NCI-H187 (cell line): ENCODE measurements around the gene IFRD2.
A peak's percentile ranks its signal among the peaks of the same experiment; 100 is the strongest.
"Not testable (repeated sequence)": the region's sequence is repeated elsewhere in the genome, so short reads cannot be mapped to it uniquely, and the experiment has no call there.

Source experiments
- DNase-seq, 2 experiments: peaks; one replicate each; lab custom pipeline; 2025; lab: John Stamatoyannopoulos, UW

The IFRD2 gene

DNA sequence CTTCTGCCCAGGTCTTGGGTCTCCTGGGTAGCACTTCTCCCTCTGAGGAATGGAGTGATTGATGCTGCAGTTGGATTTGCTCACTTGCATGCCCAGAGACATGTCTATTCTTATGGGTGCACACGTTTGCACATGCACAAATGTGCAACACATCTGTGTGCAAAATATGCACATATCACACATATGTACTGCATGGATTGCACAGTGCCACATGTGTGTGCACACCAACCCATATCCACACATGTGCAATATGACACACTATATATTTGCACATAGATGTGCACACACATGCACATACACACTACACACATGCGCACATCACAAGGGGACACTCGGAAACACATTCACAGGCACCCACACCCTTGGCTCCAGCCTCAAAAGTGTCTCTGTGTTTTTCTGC, 24.0 kb downstream of the IFRD2 start:
- no peak for DNase-seq

DNA sequence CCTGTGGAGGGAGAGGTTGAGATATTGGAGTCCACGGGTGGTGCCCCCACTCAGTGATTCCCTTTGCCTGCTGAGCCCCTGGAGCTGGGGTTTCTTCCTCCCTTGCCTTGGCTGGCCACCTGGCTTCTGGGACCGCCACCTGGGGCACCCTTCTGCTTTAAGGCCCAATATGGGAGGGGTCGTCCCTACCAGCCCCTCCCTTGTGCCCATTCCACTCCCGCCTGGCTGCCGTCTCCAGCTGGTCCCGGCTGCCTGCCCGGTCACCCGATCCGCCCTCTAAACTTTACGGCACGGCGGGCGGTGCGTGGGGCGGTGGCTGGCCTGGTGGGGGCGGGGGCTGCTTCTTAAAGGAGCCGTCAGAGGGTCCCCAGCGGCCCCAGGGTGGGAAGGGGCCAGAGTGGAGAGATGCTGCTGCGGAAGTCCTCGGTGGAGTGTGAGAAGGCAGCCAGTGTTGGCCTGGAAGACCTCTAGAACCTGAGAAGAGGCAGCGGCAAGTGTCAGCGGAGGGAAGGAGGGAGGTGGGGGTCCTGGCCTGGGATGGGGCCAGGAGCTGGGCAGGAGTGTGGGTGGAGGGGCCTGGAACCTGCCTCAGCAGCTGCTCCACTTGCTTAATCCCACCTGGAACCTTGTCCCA, 24.8 kb downstream of the IFRD2 start:
- no peak for DNase-seq

DNA sequence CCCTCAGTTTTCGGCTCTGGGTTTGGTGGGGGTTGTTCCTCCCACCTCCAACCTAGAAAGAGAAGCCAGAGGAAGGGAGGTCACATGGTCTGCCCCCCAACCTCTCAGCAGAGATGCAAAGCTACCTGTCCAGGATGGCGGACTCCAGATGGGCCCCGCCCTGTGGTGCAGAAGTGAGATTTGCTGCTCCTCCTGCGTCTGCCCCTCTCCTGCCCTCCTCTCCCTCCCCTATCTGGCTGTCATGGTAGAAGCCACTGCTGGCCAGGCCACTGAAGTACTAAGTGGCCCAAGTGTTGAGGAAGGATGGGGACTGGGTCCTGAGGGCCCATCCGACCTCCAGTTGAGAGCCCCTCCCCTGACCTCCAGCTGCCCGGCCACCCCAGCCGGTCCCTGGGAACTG, 25.4 kb downstream of the IFRD2 start:
- DNase-seq: no peak

DNA sequence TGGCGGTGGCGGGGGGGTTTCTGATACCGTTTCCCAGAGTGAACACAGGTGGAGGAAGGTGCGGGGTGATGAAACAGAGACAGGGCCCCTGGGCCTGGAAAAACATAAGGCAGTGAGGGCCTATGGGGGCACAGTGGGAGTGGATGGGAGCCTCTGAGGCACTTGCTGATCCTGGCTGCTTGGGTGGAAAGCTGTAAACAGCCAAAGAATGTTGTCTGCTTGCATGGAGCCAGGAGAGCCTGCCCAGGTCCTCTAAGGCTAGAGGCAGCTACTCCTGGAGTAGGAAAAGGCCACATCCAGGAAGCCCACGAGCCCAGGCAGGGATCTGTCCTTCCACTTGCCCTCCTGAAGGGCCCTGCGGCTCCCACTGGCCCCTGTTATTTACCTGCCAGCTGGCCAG, 26.2 kb downstream of the IFRD2 start:
- DNase-seq: no peak

DNA sequence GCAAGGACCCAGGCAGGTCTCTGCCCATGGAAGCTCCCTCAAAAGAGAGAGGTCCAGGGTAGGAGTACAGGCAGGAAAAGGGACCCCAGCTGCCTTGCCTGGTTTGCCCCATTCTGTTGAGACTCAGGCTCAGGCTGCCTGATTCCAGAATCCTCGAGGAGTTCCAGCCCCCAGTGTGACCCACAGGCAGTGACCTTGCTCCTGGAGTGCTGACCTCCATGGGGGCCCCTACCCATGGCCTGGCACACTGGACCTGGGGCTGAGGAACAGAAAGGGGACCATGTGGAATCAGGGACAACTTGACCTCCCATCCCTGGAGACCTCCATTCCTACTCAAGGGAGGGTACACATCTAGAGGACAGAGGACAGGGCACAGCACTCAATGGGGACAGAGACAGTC, 26.7 kb downstream of the IFRD2 start:
- DNase-seq: no peak

DNA sequence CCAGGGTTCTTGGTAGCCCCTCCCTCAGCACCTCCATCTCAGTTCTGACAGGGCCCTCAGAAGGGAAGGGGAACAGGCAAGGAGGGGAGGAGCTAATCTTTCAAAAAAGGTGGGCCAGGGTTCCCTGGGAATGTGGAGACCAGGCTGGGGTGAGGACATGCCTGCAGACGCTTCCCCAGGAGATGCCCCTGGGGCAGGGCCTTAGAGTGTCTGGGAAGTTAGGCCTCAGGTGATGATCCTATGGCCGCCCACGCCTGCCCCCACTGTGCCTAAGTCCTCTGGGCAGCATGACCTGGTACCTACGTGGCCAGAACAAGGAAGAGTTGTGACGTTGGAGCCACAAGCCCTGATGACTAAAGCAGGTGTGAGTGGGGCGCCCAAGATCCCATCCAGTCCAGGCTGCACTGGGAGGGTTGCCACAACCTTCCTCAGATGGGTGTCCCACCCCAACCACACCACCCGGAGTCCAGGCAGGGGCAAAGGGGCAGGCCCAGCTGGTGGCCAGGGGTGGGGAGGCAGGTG, 27.2 kb downstream of the IFRD2 start:
- DNase-seq: no peak

DNA sequence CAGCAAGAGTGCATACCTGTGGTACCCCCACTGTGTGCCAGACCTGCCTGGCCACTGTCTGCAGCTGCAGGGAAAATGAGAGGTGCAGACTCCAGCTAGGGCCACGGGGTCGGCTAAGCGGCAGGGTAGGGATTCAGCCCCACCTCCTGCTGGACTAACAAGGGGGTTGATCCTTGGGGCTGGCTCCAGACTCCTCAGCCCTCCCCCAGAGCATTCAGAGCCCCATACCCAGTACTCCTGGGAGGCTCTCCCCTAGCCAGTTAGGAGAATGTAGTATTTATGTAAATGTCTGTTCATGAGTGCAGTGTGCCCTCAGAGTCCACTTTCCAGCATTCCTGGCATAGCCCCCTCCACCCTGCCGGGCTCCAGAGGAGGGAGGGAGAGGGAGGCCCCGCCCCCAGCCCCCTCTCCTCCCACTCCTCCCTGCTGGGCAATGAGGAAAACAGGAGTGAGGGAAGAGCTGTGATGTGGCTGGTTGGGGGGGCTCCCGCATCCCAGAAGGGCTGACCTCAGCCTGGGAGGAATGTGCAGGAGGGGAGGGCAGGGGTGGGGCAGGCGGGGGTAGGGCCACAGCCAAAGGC, 27.8 kb downstream of the IFRD2 start:
- DNase-seq: no peak

DNA sequence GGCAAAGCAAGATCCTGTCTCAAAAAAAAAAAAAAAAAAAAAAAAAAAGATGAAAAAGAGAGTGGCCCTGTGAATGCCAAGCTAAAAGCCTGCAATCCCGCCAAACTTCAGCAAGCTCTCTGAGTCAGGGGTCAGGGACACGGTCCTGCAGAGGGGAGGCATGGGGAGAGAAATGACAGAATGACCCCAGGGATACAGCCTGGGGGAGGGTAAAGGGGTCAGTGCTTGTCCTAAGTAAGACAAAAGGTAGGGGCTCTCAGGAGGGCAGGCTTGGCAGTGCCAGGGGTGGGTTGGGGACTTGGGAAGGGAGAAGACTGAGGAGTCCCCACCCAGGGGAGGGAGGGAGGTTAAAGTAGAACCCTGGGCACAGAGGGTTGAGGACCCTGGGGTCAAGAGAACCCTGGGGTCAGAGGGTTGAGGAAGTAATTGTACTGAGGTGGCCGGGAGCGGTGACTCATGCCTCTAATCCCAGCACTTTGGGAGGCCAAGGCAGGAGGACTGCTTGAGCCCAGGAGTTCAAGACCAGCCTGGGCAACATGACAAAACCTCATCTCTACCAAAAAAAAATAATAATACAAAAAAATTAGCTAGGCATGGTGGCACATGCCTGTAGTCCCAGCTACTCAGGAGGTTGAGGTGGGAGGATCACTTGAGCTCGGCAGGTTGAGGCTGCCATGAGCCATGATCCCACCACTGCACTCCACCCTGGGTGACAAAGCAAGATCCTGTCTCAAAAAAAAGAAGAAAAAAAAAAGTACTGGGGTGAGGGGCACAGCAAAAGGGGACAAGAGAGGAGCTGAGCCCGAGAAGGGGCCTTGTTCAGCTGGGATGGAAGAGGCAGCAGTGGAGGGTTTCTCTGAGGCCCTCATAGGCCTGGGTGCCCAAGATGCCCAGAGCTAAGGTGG, 28.5 kb downstream of the IFRD2 start:
- DNase-seq: no peak

DNA sequence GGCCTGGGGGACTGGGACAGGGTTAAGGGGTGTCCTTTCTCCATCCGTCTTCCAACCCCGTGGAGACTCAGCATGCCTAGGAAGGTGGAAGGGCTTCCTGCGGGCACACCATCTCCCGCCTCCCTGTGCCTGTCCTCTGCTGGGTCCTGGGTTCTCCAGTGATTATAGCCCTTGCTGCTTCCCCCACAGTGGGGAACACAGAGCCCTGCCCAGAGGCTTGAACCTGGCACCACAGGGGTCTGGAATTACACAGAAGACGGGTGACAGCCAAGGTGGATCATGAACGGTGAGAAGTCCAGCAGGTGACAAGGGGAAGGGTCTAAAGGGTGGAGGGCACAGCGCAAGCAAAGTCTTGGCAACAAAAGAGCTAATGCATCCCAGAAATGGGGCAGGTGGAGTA, 29.5 kb downstream of the IFRD2 start:
- no peak for DNase-seq

DNA sequence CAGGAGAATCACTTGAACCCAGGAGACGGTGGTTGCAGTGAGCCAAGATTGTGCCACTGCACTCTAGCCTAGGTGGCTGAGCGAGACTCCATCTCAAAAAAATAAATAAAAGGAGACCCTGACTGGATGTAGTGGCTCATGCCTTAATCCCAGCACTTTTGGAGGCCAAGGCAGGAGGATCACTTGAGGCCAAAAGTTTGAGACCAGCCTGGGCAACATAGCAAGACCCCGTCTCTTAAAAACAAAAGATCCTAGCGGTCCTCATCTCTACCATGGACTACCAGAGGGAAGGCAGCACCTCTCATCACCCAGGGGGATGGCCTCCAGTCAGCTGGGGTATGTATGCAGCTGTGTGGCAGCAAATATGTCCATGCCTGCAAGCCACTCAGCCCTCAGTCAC, 30.0 kb downstream of the IFRD2 start:
- DNase-seq: not testable (repeated sequence)

DNA sequence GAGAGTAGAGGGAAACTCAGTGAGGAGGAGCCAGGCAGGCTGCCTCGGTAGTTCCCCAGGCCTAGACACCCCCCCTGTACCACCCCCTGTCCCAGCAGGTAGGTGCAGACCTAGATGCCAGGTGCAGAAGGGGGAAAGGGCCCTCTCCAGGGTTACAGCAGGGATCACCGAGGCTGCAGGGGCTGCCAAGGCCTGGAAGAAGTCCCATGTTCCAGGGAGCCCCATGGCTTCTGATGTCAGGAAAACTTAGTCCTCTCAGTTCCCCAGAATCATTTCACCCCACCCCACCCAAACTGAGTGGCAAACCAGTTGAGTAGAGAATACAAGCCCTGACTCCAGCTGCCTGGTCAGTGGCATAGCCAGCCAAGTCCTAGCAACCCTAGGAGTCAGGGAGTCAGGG, 30.7 kb downstream of the IFRD2 start:
- no peak for DNase-seq

DNA sequence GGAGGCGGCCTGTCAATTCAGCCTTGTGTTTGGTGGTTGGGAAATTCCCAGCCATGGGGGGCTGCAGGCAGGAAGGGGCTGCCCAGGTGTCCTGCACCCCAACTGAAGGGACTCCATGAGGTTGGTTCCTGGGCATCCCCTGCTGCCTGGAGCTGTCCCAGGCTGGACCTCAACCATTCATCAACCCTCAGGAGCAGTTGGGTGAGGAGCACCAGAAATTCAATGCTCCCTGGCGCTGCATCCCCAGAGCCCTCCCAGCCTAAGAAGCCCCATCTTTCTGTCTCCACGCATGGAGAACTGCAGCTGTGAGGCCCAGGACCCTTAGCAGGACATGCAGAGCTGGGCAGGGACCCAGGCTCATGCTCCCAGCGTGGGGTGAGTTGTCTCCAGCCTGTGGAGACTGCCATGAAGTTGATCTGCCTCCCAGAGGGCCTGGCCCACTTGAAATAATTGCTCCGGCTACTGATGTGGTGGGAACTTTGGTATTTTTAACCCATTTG, 31.2 kb downstream of the IFRD2 start:
- DNase-seq: no peak

DNA sequence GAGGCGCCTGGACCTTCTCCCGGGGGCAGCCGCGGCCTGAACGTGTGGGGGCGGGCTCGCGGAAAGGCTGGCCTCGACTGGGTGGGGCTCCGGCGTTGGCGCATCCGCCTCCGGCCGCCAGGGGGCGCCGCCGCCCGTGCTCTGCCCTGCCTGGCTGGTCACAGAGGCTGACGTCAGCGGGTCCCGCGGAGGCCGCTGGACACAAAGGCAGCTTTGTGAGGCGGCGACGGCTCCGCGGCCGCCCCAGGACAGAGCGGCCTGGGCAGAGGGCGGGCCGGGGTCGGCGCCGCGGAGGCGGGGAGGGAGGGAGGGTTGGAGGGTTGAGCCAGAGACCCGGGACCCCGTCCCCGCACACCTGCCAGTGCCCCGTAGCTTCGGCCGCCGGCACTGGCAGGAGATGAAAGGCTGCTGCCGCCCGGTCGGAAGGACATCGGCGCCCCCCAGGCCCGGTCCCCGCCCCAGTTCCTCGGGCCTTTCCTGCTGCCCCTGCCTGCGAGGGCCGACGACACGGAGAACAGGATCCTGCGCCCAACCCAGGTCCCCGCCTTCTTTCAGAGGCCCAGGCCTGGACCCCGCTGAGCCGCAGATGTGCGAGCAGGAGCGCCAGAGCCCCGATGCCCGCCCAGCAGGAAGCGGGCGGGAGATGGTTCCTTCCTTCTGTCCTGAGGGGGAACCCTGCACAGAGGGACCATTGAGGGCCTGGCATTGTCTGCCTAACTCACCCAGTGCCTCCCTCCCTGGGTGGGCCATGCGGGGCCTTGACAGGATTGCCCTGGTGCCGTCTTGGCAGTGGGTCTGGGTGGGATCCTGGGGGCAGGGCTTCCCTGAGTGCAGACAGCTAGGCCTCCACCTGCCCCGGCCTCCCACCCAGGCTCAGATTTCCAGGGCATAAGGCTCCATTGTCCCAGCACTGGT, 31.9 kb downstream of the IFRD2 start:
- peak; percentile 35 to 38 for DNase-seq

DNA sequence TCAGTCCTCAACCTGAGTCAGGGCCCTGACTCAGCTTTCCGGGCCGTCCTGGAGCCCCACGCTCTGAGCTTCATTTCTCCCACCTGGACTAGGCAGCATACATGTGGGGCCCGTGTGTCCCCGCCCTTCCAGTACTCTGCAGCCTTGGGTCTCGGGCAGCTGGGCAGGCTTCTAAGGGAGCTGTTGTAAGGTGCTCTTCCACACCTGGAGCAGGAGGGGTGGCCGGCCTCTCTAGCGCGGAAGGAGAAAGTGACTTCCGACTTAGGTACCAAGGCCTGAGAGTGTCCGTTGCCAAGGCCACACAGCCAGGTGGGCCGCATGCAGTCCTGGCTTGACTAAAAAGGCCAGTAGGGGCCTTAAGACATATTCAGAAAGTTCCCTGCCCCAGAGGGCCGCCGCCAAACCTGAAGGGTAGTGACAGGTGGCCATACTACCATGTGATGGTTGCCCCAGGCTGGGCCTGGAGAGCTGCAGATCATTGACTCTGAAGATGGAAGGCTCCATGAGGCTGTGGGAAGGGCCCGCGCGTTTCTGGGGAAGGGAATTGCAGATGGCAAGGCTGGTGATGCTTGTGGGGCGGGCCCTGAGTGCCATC, 32.7 kb downstream of the IFRD2 start:
- DNase-seq: no peak

DNA sequence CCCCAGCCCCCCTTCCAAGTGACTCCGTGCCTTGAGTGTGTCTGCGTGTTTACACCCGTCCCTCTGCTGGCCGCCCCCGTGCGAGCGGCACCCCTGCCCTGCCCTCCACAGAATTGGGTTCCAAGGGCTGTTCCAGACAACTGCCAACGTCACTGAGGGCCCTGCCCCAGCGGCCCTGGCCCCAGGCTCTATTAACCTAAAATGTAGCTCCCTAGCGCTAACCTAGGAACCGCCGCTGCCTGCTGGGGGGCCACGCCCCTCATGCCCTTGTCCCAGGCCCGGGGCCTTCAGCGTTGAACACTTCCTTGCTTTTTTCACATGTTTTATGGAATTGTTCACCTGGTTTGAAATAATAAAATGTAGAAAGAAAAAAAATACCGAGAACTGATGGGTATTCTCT, 33.2 kb downstream of the IFRD2 start:
- DNase-seq: no peak

DNA sequence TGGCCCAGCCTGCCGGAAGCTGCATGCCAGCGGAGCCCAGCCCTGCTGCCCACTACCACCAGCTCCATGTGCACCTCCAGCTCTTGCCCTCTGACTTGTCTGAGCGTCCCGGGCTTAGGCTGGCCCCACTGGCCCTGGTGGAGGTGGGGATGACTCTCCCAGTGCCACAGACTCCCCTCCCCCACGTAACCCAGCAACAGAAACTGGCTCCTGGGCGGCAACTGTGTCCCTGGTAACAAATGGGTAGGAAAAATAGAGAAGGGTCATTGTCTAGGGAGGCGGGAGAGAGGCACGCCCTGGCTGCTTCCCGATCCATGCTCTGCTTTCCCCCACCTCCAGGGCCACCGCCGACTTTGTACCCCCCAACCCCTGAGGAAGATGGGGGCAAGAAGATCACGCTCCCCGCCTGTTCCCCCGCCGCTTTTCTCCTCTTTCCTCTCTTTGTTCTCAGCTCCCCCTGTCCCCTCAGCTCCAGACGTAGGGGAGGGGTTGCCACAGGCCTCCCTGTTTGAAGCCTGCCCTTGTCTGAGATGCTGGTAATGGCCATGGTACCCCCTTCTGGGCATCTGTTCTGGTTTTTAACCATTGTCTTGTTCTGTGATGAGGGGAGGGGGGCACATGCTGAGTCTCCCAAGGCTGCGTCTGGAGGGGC, 34.1 kb downstream of the IFRD2 start:
- no peak for DNase-seq

DNA sequence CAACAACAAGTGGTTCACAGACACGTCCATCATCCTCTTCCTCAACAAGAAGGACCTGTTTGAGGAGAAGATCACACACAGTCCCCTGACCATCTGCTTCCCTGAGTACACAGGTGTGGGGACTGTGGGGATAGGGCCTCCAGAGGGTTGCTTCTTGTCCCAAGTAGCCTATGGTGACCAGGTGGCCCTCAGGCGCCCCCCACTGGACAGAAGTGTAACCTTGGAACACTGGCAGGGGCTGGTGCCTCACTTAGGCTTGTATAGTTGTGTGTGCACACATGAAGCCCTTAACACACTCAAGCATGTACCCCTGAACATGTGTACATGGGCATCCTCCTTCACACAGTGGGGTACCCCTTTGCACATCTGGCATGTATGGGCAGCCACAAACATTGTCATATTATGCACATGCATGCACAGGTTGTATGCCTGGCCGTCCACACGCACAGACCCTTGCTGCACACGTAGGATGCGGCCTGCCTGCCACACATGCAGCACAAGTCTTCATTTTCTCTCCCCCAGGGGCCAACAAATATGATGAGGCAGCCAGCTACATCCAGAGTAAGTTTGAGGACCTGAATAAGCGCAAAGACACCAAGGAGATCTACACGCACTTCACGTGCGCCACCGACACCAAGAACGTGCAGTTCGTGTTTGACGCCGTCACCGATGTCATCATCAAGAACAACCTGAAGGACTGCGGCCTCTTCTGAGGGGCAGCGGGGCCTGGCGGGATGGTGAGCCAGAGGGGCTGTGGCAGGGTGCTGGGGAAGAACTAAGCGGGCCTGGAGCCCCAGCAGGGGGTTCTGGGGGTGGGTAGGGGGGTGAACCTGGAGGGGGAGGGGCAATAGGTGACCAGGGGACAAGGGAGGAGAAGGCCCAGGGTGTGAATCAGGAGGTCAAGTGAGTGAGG, 35.0 kb downstream of the IFRD2 start:
- no peak for DNase-seq

DNA sequence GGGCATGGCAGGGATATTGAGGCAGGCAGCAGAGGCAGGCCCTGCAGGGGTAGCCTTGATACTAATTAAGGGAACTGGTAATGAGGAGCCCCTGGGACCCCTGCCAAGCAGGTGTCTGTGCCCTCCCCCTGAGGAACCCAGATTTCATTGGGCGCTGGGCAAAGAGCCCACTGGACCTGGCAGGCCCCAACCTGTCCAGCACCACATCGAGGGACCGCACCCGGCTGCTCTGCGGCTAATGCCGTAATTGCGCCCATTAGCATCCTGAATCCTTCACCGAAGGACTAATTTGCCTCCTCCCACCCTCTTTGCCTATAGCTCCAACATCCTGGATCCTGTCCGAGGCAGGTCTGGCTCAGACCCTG, 37.0 kb downstream of the IFRD2 start:
- no peak for DNase-seq

DNA sequence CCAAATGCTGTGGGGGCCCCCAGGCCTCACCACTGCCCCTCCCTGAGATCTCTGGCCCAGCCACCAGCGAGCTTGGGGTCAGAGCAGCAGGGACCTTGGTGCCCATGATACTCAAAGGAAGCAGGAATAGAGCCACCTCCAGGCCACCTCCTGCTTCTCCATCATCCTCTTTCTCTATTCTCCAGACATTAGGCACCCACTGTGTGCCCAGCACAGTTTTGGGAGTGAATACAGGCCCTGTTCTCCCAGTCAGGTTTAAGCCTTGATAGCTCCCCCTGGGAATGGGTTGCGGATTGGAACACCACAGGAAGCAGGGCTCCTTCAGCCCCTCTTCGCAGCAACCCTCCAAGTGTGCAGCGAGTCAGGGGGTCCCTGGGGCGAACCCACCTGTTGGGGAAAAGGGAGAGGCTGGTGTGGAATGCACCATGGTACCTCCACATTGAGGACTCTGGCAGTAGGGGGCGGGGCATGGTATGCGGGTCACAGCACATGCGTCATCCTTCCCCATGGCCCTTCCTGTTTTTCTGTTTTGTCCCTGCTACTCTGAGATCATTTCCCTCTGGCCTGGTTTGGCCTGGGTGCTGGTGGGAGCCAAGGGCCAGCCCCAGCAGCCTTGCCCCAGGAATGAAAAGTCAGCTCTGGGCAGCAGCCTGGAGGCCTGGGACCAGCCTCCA, 37.5 kb downstream of the IFRD2 start:
- no peak for DNase-seq
